Heart left ventricle (tissue), 13 donors: ENCODE results near the gene RAB6C.
"Not testable (repeated sequence)": the region's sequence is repeated elsewhere in the genome, so short reads cannot be mapped to it uniquely, and the experiment has no call there.

Source experiments
- CTCF ChIP-seq, 12 donors: fragments of 200-600 bp; sonication (generic) in 4 of 12; IDR thresholded peaks; one replicate each; pipeline versions ENCODE4 v1.5.0 to v1.8.0; 2018 to 2022; ENCODE audit warnings: antibody characterized with exemption in 12 of 12, mild to moderate bottlenecking in 5 of 12
- POLR2A ChIP-seq, 2 donors: fragments of 450-650 bp; IDR thresholded peaks; one replicate each; pipeline ENCODE4 v1.6.1; 2017; ENCODE audit warnings: antibody characterized with exemption in 2 of 2, mild to moderate bottlenecking in 2 of 2, moderate library complexity in 2 of 2
- donor health status: ischemic (EF 13 %, LVEDD 7.1; RV severe dilation, severe dysfunction).
- donor health status: DM: no; HTN: yes; CAD: no.
- donor health status: DM: no; HTN: no; CAD: no.
- donor health status: ischemic (EF 25% LVEDD 6.9; RV normal size, moderate dysfunction).
- donor health status: ischemic (EF 25% LVEDD 5.7; RV mildly dilated, moderate dysfunction).
- donor health status: ischemic (EF 35%, LVEDD 5.7; RV mildly dilated, moderate dysfunction).
- donor health status: nonischemic (EF 11% LVEDD 7.7; RV severe dilation, severe dysfunction).
- donor health status: DM: yes; HTN: yes; CAD: no.
- donor health status: PGD.
- donor health status: ischemic (EF 29% LVEDD 5.4; RV normal size, mild dysfunction).
- donor health status: nonischemic (EF 23%, LVEDD 6.1; RV moderate dilation, normal function).

- not testable (repeated sequence) for TF ChIP-seq CTCF, POLR2A (IDR thresholded peaks at IDR 0.05)
Measured at GRCh38 chr2:129947712-129948111, 31.8 kb upstream of the RAB6C start.
